ENCODE measurements around the gene PTCH2.

The PTCH2 gene

DNA sequence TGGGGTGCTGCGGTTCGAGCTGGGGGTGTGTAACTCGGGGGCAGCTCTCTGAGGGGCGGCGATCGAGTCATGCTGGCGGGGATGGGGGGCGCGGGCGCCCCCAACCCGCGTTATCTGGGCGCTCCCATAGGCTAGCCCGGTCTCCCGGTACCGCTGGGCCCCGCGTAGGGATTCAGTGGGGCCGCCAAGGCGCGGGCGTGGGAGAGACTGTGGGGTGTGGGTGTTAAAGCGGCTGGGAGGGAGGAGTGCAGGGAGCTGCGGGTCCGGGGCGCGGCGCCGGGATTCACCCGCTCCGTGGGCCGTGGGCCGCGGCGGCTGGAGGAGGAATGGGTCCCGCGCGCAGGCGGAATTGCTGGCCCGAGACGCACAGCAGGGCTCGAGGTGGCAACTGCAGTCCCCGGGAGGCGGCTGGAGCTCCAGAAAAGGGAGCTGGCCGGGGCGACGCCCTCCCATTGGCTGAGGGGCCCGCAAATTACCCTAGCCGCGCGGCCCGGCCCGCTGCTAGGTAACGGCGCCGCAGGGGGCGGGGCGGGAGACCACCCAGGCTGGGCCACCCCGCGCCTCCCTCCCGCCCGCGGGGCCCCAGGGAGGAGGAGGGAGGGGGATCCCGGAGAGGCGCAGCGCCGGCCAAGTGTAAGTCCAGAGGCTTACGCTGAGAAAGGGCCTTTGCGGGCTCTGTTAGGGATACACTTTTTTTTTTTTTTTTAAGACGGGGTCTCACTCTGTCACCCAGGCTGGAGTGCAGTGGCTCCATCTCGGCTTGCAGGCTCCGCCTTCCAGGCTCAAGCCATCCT lies at the start of gene PTCH2:
TSS of gene PTCH2 (minus strand) at position 392 of the 794 bp plus-strand sequence. CDS start at position 71, 321 bp downstream.
- no peak for TF ChIP-seq CTCF (IDR thresholded peaks at IDR 0.05; ENCODE audit: insufficient read depth, missing control alignments)
- FAIRE-seq (no peak), DNase-seq (ENCODE audit: insufficient read length, low spot score) (peak; percentile 90)

- no peak for TF ChIP-seq CTCF (IDR thresholded peaks at IDR 0.05; ENCODE audit: insufficient read depth, missing control alignments)
- DNase-seq (ENCODE audit: insufficient read length, low spot score) (no peak), FAIRE-seq (no peak)
Measured at GRCh38 chr1:44890007-44890406, 47.0 kb upstream of the PTCH2 start.

DNA sequence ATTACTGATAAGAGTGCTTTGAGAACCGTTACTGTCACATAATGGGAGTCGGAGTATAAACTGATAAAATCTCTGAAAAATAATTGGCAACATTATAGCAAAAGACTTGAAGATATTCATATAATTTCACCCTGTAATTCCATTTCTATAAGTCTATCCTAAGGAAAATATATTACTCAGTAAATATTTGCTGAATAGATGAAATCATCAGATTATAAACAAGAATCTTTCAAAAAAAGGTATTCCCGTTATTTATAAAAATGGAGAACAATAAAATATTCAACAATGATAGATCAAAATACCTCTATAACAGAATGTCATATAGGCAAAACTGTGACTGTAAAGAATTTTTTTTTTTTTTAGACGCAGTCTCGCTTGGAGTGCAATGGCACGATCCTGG lies 42.4 kb upstream of the PTCH2 start:
- no peak for TF ChIP-seq CTCF (IDR thresholded peaks at IDR 0.05; ENCODE audit: insufficient read depth, missing control alignments)
- DNase-seq (ENCODE audit: insufficient read length, low spot score), result no peak
- no peak for FAIRE-seq

- no peak for DNase-seq (ENCODE audit: insufficient read length, low spot score)
- TF ChIP-seq CTCF (IDR thresholded peaks at IDR 0.05; ENCODE audit: insufficient read depth, missing control alignments), result no peak
- FAIRE-seq, result no peak
Measured at GRCh38 chr1:44884746-44885145, 41.7 kb upstream of the PTCH2 start.

DNA sequence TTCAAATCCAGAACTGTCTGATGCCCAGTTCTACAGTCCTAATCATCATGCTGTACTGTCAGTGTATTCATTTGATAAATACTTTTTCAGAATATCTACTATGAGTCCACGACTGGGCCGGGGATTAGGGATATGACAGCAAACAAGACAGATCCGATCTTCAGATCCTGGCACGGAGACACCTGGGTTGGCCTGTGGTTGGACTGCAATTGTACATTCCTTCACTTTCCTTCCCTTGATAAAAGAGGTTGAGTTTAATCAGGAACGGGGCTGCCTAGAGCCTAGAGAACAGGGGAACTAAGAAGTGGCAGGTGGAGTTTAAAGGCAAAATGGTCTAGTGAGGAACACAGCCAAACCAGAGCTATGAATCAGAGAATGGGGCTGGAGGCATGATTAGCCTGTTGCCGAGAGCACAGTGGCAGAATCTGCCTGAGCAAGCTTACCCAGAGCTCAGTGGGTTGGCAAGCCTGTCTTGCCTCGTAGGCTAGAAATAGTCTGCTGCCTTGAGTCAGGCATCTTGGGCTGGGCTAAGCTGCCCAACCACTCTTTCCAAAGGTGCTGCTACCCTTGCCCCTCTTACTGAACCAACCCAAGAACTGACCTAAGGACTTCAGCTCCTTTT lies 38.1 kb upstream of the PTCH2 start:
- TF ChIP-seq CTCF (IDR thresholded peaks at IDR 0.05; ENCODE audit: insufficient read depth, missing control alignments), result no peak
- FAIRE-seq (no peak), DNase-seq (ENCODE audit: insufficient read length, low spot score) (no peak)

DNA sequence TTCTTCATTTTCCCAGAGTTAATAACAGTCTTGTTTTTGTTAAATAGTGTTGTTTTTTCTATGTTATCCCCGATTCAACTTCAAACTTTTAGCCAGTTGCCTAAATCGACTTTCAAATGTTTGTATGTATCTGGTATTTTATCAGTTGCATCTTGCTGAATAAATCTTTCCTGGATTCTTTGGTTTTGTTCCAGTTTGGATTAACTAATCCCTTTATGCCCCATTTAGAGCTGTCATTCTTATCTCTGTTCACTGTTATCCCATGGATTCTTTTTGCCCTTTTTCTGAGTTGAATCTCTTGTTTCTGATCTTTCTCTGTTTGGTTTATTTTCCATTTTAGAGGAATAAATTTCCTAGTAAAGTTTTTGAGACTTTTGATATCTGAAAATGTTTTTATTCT lies 31.1 kb upstream of the PTCH2 start:
- TF ChIP-seq CTCF (IDR thresholded peaks at IDR 0.05; ENCODE audit: insufficient read depth, missing control alignments), result no peak
- no peak for DNase-seq (ENCODE audit: insufficient read length, low spot score)
- no peak for FAIRE-seq

DNA sequence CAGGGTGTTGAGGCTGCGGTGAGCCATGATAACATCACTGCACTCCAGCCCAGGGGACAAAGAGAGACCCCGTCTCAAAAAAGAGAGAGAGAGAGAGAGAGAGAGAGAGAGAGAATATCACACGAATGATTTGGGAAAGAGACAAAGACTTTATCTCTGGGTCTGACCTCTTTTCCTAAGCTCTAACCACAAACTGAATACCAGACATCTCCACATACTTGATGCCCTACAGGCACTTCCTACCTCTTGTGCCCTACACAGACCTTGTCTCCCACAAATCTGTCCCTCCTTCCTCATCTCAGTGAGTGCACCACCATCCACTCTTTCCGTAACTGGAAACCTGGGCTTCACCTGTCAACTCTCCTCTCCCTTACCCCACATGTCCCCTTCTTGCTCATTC lies 27.0 kb upstream of the PTCH2 start:
- DNase-seq (ENCODE audit: insufficient read length, low spot score), result no peak
- no peak for TF ChIP-seq CTCF (IDR thresholded peaks at IDR 0.05; ENCODE audit: insufficient read depth, missing control alignments)
- no peak for FAIRE-seq

Measured in D721Med (cell line).